Measurements from ENCODE around the gene C6orf62.

DNA sequence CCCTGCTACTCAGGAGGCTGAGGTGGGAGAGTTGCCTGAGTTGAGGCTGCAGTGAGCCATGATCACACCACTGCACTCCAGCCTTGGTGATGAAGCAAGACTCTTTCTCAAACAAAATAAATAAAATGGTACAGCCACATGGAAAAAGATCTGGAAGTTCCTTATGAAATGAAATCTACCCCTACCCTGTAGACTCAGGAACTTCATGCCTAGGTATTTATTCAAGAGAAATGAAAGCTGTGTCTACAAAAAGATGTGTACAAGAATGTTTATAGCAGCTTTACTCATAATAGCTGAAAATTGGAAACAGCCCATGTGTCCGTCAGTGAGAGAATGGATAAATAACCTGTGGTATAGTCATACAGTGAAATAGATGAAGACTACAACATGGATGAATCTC lies 15.2 kb upstream of the C6orf62 start:
- TF ChIP-seq ZFX (IDR thresholded peaks at IDR 0.05) (no peak), CTCF (conservative IDR thresholded peaks at IDR 0.05) (no peak)

Measured in C4-2B (cell line).